ENCODE data around the gene IGFN1.

DNA sequence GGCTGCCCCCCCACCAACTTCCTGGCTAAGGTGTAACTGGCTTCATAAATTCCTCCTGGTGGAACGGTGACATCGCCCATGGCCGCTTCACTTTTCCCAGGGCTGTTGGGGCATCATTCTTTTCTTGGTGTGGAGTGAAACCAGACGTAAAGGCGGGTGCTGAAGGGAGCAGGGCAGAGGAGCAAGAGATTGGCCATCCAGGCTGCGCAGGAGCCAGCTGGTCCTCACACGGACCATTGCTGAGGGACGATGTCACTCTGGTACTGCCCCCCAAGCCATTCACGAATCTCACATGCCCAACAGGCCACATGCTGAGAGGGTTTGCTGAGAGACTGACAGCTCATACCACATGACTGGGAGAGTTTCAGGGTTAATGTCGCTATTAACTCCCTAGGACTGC, 82.2 kb downstream of the IGFN1 start:
- no peak for TF ChIP-seq POLR2AphosphoS5 (IDR thresholded peaks at IDR 0.05)
- TF ChIP-seq, protein P1, sequence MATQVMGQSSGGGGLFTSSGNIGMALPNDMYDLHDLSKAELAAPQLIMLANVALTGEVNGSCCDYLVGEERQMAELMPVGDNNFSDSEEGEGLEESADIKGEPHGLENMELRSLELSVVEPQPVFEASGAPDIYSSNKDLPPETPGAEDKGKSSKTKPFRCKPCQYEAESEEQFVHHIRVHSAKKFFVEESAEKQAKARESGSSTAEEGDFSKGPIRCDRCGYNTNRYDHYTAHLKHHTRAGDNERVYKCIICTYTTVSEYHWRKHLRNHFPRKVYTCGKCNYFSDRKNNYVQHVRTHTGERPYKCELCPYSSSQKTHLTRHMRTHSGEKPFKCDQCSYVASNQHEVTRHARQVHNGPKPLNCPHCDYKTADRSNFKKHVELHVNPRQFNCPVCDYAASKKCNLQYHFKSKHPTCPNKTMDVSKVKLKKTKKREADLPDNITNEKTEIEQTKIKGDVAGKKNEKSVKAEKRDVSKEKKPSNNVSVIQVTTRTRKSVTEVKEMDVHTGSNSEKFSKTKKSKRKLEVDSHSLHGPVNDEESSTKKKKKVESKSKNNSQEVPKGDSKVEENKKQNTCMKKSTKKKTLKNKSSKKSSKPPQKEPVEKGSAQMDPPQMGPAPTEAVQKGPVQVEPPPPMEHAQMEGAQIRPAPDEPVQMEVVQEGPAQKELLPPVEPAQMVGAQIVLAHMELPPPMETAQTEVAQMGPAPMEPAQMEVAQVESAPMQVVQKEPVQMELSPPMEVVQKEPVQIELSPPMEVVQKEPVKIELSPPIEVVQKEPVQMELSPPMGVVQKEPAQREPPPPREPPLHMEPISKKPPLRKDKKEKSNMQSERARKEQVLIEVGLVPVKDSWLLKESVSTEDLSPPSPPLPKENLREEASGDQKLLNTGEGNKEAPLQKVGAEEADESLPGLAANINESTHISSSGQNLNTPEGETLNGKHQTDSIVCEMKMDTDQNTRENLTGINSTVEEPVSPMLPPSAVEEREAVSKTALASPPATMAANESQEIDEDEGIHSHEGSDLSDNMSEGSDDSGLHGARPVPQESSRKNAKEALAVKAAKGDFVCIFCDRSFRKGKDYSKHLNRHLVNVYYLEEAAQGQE (IDR thresholded peaks at IDR 0.05; ENCODE audit: borderline replicate concordance) = no peak
- TF ChIP-seq EP300 (conservative IDR thresholded peaks at IDR 0.05; ENCODE audit: poor library complexity, severe bottlenecking) = no peak
- TF ChIP-seq, protein P2, sequence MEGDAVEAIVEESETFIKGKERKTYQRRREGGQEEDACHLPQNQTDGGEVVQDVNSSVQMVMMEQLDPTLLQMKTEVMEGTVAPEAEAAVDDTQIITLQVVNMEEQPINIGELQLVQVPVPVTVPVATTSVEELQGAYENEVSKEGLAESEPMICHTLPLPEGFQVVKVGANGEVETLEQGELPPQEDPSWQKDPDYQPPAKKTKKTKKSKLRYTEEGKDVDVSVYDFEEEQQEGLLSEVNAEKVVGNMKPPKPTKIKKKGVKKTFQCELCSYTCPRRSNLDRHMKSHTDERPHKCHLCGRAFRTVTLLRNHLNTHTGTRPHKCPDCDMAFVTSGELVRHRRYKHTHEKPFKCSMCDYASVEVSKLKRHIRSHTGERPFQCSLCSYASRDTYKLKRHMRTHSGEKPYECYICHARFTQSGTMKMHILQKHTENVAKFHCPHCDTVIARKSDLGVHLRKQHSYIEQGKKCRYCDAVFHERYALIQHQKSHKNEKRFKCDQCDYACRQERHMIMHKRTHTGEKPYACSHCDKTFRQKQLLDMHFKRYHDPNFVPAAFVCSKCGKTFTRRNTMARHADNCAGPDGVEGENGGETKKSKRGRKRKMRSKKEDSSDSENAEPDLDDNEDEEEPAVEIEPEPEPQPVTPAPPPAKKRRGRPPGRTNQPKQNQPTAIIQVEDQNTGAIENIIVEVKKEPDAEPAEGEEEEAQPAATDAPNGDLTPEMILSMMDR (IDR thresholded peaks at IDR 0.05; ENCODE audit: poor library complexity, severe bottlenecking) = no peak
- no peak for TF ChIP-seq TAF1 (IDR thresholded peaks at IDR 0.05; ENCODE audit: low read depth)
- TF ChIP-seq EZH2 (IDR thresholded peaks at IDR 0.05; ENCODE audit: borderline replicate concordance, insufficient read depth, low read length, poor library complexity, severe bottlenecking) = no peak
- TF ChIP-seq SMC3 (conservative IDR thresholded peaks at IDR 0.05; ENCODE audit: poor library complexity) = no peak
- TF ChIP-seq MXI1 (conservative IDR thresholded peaks at IDR 0.05; ENCODE audit: poor library complexity, severe bottlenecking) = no peak
- TF ChIP-seq RAD21 (conservative IDR thresholded peaks at IDR 0.05) = no peak
